Measurements from ENCODE around the gene RTN4. TPM values are rescaled to one million over a fixed set of nuclear protein-coding genes. Genes with fewer than 3 reads are reported as not detected.

Gene RTN4
- total RNA-seq, 1 experiment from 2014 or later, result 236 TPM

DNA sequence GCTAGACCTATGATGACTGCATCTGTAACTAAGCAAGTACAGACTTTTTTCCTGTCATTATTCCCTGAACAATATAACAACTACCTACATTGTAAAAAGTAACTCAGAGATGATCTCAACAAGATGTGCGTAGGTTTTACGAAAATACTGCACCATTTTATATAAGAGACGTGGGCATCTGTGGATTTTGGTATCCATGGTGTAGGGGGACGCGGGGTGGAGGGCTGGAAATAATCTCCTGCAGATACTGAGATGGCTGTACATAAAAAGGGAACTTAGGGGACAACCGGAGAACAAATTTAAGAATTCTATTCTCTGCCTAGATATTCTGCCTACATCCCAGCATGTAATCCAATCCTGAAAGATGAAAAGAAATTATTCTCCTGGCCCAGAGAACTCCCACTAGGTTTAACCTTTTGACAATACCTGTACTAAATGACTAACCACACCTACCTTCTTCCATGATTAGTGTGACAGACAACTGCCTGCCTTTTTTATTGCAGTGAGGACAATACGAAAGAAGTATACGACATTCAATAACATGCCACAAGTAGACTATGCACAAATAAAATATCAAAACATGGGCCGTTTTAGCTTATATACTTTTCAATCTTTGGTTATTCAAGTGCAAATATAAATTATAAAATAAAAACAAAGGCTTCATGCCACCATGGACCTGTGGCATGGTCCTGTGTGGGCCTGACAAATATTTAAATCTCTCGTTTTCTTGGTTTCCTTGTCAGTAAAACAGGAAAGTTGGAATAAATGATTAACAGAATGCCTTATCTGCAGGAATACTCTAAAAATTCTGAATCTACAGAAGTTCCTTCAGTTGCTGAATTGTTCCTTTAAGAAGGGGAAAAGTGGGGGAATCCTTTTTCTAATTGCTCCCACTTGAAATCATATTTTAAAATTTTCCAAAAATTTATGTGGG, 46.3 kb downstream of the RTN4 start:
- H3K27me3 Mint-ChIP-seq (ENCODE audit: insufficient read depth, unreplicated experiment), result no peaks in the 10 kb centered on the region
- DNase-seq, result no peak
- Histone ChIP-seq H3K36me3 (ENCODE audit: control insufficient read depth, insufficient read depth, low read length) (no peaks in the 10 kb centered on the region), H3K9me3 (no peaks in the 10 kb centered on the region), H3K4me1 (peaks cover 54% of the 10 kb centered on the region), H3K4me3 (ENCODE audit: low read depth, low read length) (no peak overlapping the region), H3K27me3 (replicated peaks; ENCODE audit: control insufficient read depth, insufficient read depth, low read length) (no peaks in the 10 kb centered on the region)
- ChIA-PET POLR2A (no interaction called here), CTCF (no interaction called here)
- no TSS peak for BruUV-seq (replicated peaks)
- H3K9me3 Mint-ChIP-seq (ENCODE audit: unreplicated experiment), result no peaks in the 10 kb centered on the region
- H3K4me1 Mint-ChIP-seq (ENCODE audit: low read depth, unreplicated experiment), result peaks cover 45% of the 10 kb centered on the region
- no peaks in the 10 kb centered on the region for H3K36me3 Mint-ChIP-seq (ENCODE audit: insufficient read depth, unreplicated experiment)
- no peak overlapping the region for H3K27ac Mint-ChIP-seq (ENCODE audit: unreplicated experiment)
- no peak overlapping the region for H3K4me3 Mint-ChIP-seq (ENCODE audit: unreplicated experiment)
- intact Hi-C loops (cut with micrococcal nuclease; ENCODE audit: unreplicated experiment), result no loop called here
- TF ChIP-seq, protein P1, sequence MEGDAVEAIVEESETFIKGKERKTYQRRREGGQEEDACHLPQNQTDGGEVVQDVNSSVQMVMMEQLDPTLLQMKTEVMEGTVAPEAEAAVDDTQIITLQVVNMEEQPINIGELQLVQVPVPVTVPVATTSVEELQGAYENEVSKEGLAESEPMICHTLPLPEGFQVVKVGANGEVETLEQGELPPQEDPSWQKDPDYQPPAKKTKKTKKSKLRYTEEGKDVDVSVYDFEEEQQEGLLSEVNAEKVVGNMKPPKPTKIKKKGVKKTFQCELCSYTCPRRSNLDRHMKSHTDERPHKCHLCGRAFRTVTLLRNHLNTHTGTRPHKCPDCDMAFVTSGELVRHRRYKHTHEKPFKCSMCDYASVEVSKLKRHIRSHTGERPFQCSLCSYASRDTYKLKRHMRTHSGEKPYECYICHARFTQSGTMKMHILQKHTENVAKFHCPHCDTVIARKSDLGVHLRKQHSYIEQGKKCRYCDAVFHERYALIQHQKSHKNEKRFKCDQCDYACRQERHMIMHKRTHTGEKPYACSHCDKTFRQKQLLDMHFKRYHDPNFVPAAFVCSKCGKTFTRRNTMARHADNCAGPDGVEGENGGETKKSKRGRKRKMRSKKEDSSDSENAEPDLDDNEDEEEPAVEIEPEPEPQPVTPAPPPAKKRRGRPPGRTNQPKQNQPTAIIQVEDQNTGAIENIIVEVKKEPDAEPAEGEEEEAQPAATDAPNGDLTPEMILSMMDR (IDR thresholded peaks at IDR 0.05; ENCODE audit: insufficient read depth in 1 of 2, low read depth in 1 of 2, low read length in 1 of 2, severe bottlenecking in 1 of 2, unreplicated experiment in 1 of 2), result no peak

DNA sequence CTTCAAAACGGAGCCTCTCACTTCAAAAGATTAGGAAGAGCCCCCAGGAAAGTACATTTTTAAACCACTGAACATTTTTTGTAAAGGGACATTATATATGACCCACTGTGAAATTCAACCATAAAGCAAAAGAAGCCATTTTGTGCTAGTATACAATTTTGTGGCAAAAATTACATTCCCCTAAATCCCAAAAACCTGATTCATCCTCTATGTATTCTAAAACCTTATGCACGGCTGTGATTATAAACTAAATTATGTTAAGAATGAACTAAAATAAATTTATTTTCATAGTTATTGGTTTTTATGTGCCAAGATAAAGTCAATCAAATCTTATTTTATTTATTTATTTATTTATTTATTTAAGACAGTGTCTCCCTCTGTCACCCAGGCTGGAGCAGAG, 48.5 kb downstream of the RTN4 start:
- no TSS peak for BruUV-seq (replicated peaks)
- no peaks in the 10 kb centered on the region for H3K9me3 ChIP-seq
- CTCF ChIA-PET, result no interaction called here
- Mint-ChIP-seq H3K9me3 (ENCODE audit: unreplicated experiment) (no peaks in the 10 kb centered on the region), H3K4me1 (ENCODE audit: low read depth, unreplicated experiment) (peaks cover 30% of the 10 kb centered on the region), H3K27ac (ENCODE audit: unreplicated experiment) (no peak overlapping the region), H3K36me3 (ENCODE audit: insufficient read depth, unreplicated experiment) (no peaks in the 10 kb centered on the region), H3K27me3 (ENCODE audit: insufficient read depth, unreplicated experiment) (no peaks in the 10 kb centered on the region), H3K4me3 (ENCODE audit: unreplicated experiment) (no peak overlapping the region)
- POLR2A ChIA-PET, result no interaction called here
- H3K27me3 ChIP-seq (replicated peaks; ENCODE audit: control insufficient read depth, insufficient read depth, low read length), result no peaks in the 10 kb centered on the region
- H3K36me3 ChIP-seq (ENCODE audit: control insufficient read depth, insufficient read depth, low read length), result no peaks in the 10 kb centered on the region
- peaks cover 33% of the 10 kb centered on the region for H3K4me1 ChIP-seq
- no peak overlapping the region for H3K4me3 ChIP-seq (ENCODE audit: low read depth, low read length)
- TF ChIP-seq, protein P1 (IDR thresholded peaks at IDR 0.05; ENCODE audit: insufficient read depth in 1 of 2, low read depth in 1 of 2, low read length in 1 of 2, severe bottlenecking in 1 of 2, unreplicated experiment in 1 of 2), result no peak
- intact Hi-C loops (cut with micrococcal nuclease; ENCODE audit: unreplicated experiment), result no loop called here
- DNase-seq, result no peak

DNA sequence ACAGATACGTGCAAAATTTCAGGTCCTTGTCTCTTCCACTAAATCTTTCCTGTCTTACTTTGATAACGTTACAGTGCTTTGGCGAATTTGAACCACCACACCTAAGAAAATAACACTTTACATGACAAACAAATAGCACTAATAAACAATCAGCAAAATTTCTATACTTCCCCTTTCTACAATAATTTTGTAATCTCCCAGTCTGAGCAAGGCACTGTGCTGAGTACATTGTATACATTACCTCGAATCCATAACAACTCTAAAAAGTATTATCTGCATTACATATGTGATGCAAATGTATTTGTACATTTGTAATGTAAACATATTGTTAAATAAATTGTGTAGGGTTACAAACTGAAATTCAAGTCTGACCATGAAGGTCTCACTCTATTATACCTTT, 49.9 kb downstream of the RTN4 start:
- H3K36me3 Mint-ChIP-seq (ENCODE audit: insufficient read depth, unreplicated experiment), result no peaks in the 10 kb centered on the region
- Histone ChIP-seq H3K36me3 (ENCODE audit: control insufficient read depth, insufficient read depth, low read length) (no peaks in the 10 kb centered on the region), H3K9me3 (no peaks in the 10 kb centered on the region), H3K27me3 (replicated peaks; ENCODE audit: control insufficient read depth, insufficient read depth, low read length) (no peaks in the 10 kb centered on the region), H3K4me1 (peaks cover 19% of the 10 kb centered on the region), H3K4me3 (ENCODE audit: low read depth, low read length) (no peak overlapping the region)
- peaks cover 22% of the 10 kb centered on the region for H3K4me1 Mint-ChIP-seq (ENCODE audit: low read depth, unreplicated experiment)
- TF ChIP-seq, protein P1 (IDR thresholded peaks at IDR 0.05; ENCODE audit: insufficient read depth in 1 of 2, low read depth in 1 of 2, low read length in 1 of 2, severe bottlenecking in 1 of 2, unreplicated experiment in 1 of 2), result no peak
- CTCF ChIA-PET, result no interaction called here
- H3K27ac Mint-ChIP-seq (ENCODE audit: unreplicated experiment), result no peak overlapping the region
- H3K4me3 Mint-ChIP-seq (ENCODE audit: unreplicated experiment), result no peak overlapping the region
- DNase-seq, result no peak
- POLR2A ChIA-PET, result no interaction called here
- intact Hi-C loops (cut with micrococcal nuclease; ENCODE audit: unreplicated experiment), result no loop called here
- H3K27me3 Mint-ChIP-seq (ENCODE audit: insufficient read depth, unreplicated experiment), result no peaks in the 10 kb centered on the region
- H3K9me3 Mint-ChIP-seq (ENCODE audit: unreplicated experiment), result no peaks in the 10 kb centered on the region
- no TSS peak for BruUV-seq (replicated peaks)
